Gastrocnemius medialis (tissue), 4 donors: ENCODE results near the gene ZBTB46. TPM values are rescaled to one million over a fixed set of nuclear protein-coding genes. Genes with fewer than 3 reads are reported as not detected.
"Not testable (repeated sequence)": the region's sequence is repeated elsewhere in the genome, so short reads cannot be mapped to it uniquely, and the experiment has no call there.

Source experiments
- ATAC-seq, 2 donors: fragments of 150-250 bp; one replicate each; pipeline ENCODE4 v1.9.1; 2016
- DNase-seq, 2 donors: peaks; one replicate each; pipeline ENCODE4 v3.0.0-alpha.2; 2019
- H3K27ac ChIP-seq, 4 donors: fragments of 200-600 bp; sonication (generic); 1 replicate in 1 of 4; 2 replicates in 3 of 4; pipeline ENCODE4 v1.5.1; 2016 to 2018; ENCODE audit warnings: mild to moderate bottlenecking in 2 of 4, moderate library complexity in 1 of 4
- H3K27me3 ChIP-seq, 3 donors: fragments of 200-600 bp; sonication (generic) in 2 of 3; 1 replicate in 1 of 3; 2 replicates in 2 of 3; pipeline versions ENCODE4 v1.5.1 to v1.6.0; 2016 to 2019; ENCODE audit warnings: mild to moderate bottlenecking in 1 of 3, moderate library complexity in 1 of 3
- H3K36me3 ChIP-seq, 2 donors: fragments of 200-600 bp; sonication (generic) in 1 of 2; one replicate each; pipeline ENCODE4 v1.5.1; 2017 to 2018
- H3K4me1 ChIP-seq, 2 donors: fragments of 200-600 bp; sonication (generic) in 1 of 2; one replicate each; pipeline ENCODE4 v1.5.1; 2016 to 2017; ENCODE audit warnings: mild to moderate bottlenecking in 2 of 2
- H3K4me3 ChIP-seq, 4 donors: fragments of 200-600 bp; sonication (generic) in 3 of 4; 1 replicate in 1 of 4; 2 replicates in 3 of 4; pipeline ENCODE4 v1.5.1; 2016 to 2019; ENCODE audit warnings: mild to moderate bottlenecking in 2 of 4
- H3K9me3 ChIP-seq, 3 donors: fragments of 200-600 bp; sonication (generic) in 2 of 3; 1 replicate in 1 of 3; 2 replicates in 2 of 3; pipeline ENCODE4 v1.5.1; 2016 to 2019
- POLR2A ChIP-seq, 2 donors: fragments of 450-650 bp; IDR thresholded peaks; one replicate each; pipeline ENCODE4 v1.6.1; 2017; ENCODE audit warnings: antibody characterized with exemption in 2 of 2, mild to moderate bottlenecking in 2 of 2, moderate library complexity in 2 of 2
- in situ Hi-C, 4 donors: fragments of 200-750 bp; cut with MboI; loops; one replicate each; pipeline versions ENCODE4 v1.15.0 to v1.8.0; 2017; ENCODE audit warnings: low sequenced_read_pairs in 4 of 4
- intact Hi-C: fragments of 100-400 bp; cut with DNase I; formaldehyde crosslinking; loops from one replicate; pipeline ENCODE4 v1.15.1; 2023; ENCODE audit warnings: low total_unique reads
- total RNA-seq, 4 donors: library from RNA; depleted of rRNA; stranded (reverse); fragments of >200 nt; gene quantifications; one replicate each; pipeline versions ENCODE4 v1.1.0 to v1.2.3, GENCODE V29; 2016
- TF ChIP-seq, protein P1 (sequence below), 5 experiments: fragments of 450-650 bp in 3 of 5; fragments of 200-600 bp in 2 of 5; sonication (generic) in 2 of 5; IDR thresholded peaks in 4 of 5; conservative IDR thresholded peaks in 1 of 5; 1 replicate in 4 of 5; 2 replicates in 1 of 5; pipeline ENCODE4 v1.5.1; 2016 to 2019; ENCODE audit warnings: antibody characterized with exemption in 5 of 5, mild to moderate bottlenecking in 3 of 5, moderate library complexity in 3 of 5

Gene ZBTB46
- total RNA-seq, 4 donors from 2014 or later, result 4.3 to 7.1 (median 5.6) TPM

DNA sequence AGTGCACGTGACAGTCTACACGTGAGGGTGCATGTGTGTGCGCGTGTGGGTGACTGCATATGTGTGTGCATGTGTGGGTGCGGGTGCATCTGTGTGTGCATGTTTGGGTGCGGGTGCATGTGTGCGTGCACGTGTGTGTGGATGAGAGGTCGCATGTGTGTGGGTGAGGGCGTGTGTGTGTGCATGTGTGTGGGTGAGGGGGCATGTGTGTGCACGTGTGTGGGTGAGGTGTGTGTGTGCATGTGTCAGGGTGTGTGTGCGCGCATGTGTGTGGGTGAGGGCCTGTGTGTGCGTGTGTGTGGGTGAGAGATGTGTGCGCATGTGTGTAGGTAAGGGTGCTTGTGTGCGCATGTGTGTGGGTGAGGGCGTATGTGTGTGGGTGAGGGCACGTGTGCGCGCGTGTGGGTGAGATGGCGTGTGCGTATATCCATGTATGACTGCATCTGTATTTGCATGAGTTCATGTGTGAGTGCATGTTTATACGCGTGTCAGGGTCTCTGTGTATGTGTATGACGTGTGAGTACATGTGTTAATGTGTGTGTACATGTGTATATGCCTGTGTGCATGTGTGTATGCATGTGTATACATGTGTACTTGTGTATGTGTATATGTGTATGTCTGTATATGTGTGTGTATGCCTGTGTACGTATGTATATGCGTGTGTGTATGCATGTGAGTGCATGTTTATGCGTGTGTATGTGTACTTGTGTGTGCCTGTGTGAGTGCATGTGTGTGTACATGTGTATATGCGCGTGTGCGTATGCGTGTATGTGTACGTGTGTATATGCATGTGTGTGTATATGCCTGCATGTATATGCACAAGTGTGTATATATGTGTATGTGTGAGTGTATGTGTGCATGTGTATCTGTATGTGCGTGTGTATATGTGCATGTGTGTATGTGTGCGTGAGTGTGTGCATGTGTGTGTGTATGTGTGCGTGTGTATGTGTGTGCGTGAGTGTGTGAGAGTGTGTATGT, 98.7 kb downstream of the ZBTB46 start:
- in situ Hi-C loops (no loop called here), intact Hi-C loops (no loop called here)
- TF ChIP-seq POLR2A (IDR thresholded peaks at IDR 0.05), result no peak
- TF ChIP-seq, protein P1, sequence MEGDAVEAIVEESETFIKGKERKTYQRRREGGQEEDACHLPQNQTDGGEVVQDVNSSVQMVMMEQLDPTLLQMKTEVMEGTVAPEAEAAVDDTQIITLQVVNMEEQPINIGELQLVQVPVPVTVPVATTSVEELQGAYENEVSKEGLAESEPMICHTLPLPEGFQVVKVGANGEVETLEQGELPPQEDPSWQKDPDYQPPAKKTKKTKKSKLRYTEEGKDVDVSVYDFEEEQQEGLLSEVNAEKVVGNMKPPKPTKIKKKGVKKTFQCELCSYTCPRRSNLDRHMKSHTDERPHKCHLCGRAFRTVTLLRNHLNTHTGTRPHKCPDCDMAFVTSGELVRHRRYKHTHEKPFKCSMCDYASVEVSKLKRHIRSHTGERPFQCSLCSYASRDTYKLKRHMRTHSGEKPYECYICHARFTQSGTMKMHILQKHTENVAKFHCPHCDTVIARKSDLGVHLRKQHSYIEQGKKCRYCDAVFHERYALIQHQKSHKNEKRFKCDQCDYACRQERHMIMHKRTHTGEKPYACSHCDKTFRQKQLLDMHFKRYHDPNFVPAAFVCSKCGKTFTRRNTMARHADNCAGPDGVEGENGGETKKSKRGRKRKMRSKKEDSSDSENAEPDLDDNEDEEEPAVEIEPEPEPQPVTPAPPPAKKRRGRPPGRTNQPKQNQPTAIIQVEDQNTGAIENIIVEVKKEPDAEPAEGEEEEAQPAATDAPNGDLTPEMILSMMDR (IDR thresholded peaks at IDR 0.05 in 4 of 5, conservative IDR thresholded peaks at IDR 0.05 in 1 of 5), result no peak
- H3K4me1 ChIP-seq, result no peaks in the 10 kb centered on the region
- H3K9me3 ChIP-seq, result no peaks in the 10 kb centered on the region
- H3K27ac ChIP-seq, result no peak overlapping the region
- H3K36me3 ChIP-seq, result peaks cover 0 to 35% of the 10 kb centered on the region in 2 donors
- DNase-seq, result no peak
- H3K4me3 ChIP-seq, result no peak overlapping the region
- no peaks in the 10 kb centered on the region for H3K27me3 ChIP-seq
- no peak for ATAC-seq

DNA sequence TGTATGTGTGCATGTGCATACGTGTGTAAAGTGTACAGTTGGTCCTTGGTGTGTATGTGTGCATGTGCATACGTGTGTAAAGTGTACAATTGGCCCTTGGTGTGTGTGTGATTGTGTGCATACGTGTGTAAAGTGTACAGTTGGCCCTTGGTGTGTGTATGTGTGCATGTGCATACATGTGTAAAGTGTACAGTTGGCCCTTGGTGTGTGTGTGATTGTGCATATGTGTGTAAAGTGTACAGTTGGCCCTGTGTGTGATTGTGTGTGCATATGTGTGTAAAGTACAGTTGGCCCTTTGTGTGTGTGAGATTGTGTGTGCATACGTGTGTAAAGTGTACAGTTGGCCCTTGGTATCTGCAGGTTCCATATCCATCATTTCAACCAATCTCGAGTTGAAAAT, 99.7 kb downstream of the ZBTB46 start:
- intact Hi-C loops, result no loop called here

DNA sequence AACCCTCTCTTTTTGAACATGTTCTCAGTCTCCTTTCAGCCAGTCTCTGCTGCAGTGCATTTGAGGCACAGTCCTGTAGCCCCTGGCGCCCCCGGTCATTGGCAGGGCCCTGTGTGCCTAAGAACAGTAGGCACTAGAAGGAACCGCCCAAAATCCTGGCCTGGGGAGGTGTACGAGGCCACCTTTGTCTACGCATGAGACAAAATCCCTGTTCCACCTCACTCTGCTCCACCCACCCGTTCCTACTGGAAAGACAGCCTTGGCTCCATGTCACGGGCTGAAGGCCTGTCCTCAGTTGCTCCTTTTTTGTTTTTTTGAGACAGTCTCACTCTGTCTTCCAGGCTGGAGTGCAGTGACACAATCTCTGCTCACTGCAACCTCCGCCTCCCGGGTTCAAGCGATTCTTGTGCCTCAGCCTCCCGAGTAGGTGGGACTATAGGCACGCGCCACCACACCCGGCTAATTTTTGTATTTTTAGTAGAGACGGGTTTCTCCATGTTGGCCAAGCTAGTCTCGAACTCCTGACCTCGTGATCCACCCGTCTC, 100.8 kb downstream of the ZBTB46 start:
- H3K27me3 ChIP-seq, ATAC-seq, H3K9me3 ChIP-seq, H3K27ac ChIP-seq, H3K4me1 ChIP-seq, in situ Hi-C loops, H3K4me3 ChIP-seq, DNase-seq, intact Hi-C loops: not testable (repeated sequence)
- H3K36me3 ChIP-seq, result peaks cover 0 to 29% of the 10 kb centered on the region in 2 donors

More for the DNA sequence above, 99.7 kb downstream of the ZBTB46 start:
- Histone ChIP-seq H3K4me3 (no peak overlapping the region), H3K4me1 (no peaks in the 10 kb centered on the region), H3K9me3 (no peaks in the 10 kb centered on the region), H3K27ac (no peak overlapping the region), H3K27me3 (no peaks in the 10 kb centered on the region), H3K36me3 (peaks cover 0 to 35% of the 10 kb centered on the region in 2 donors)
- no peak for DNase-seq
- ATAC-seq, result no peak
- in situ Hi-C loops, result no loop called here
- TF ChIP-seq, protein P1 (IDR thresholded peaks at IDR 0.05 in 4 of 5, conservative IDR thresholded peaks at IDR 0.05 in 1 of 5), result no peak
- no peak for TF ChIP-seq POLR2A (IDR thresholded peaks at IDR 0.05)

DNA sequence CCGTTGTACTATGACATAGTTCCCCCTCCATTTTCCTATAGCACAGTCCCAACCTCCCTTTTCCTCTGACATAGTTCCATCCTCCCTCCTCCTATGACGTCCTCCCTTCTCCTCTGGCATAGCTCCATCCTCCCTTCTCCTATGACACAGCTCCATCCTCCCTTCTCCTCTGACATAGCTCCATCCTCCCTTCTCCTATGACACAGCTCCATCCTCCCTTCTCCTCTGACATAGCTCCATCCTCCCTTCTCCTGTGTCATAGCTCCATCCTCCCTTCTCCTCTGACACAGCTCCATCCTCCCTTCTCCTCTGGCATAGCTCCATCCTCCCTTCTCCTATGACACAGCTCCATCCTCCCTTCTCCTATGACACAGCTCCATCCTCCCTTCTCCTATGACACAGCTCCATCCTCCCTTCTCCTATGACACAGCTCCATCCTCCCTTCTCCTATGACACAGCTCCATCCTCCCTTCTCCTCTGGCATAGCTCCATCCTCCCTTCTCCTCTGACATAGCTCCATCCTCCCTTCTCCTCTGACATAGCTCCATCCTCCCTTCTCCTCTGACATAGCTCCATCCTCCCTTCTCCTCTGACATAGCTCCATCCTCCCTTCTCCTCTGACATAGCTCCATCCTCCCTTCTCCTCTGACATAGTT, 108.0 kb downstream of the ZBTB46 start:
- intact Hi-C loops, H3K4me3 ChIP-seq, DNase-seq: not testable (repeated sequence)

DNA sequence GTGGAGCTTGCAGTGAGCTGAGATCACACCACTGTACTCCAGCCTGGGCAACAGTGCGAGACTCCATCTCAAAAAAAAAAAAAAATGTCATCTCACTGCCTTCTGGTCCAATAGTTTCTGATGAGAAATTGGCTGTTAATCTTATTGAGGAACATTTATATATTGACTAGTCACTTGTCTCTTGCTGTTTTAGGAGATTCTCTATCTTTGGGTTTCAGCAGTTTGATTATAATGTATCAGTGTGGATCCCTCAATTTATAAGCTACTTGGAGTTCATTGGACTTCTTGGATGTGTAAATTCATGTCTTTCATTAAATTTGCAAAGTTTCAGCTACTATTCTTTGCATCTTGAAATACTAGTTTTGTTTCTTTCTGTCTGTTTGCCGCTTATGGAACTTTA, 112.1 kb downstream of the ZBTB46 start:
- Histone ChIP-seq H3K27ac (no peak overlapping the region), H3K4me3 (no peak overlapping the region), H3K27me3 (no peaks in the 10 kb centered on the region), H3K4me1 (no peaks in the 10 kb centered on the region), H3K9me3 (no peaks in the 10 kb centered on the region), H3K36me3 (peaks cover 0 to 60% of the 10 kb centered on the region in 2 donors)
- ATAC-seq (no peak), DNase-seq (no peak)
- intact Hi-C loops (no loop called here), in situ Hi-C loops (loop anchor here in 1 of 4 donors (10.0 kb wide), 1 partner anchor 64 kb away; the partner anchor contains the start of genes RTEL1 and STMN3)
- TF ChIP-seq, protein P1 (IDR thresholded peaks at IDR 0.05 in 4 of 5, conservative IDR thresholded peaks at IDR 0.05 in 1 of 5), result no peak
- no peak for TF ChIP-seq POLR2A (IDR thresholded peaks at IDR 0.05)

More for the DNA sequence above, 108.0 kb downstream of the ZBTB46 start:
- H3K4me1 ChIP-seq, H3K27ac ChIP-seq, H3K27me3 ChIP-seq, H3K9me3 ChIP-seq, ATAC-seq, in situ Hi-C loops: not testable (repeated sequence)
- peaks cover 0 to 40% of the 10 kb centered on the region in 2 donors for H3K36me3 ChIP-seq
